HCT116 (cell line): ENCODE data around the gene TPD52L1. TPM values are rescaled to one million over a fixed set of nuclear protein-coding genes. Genes with fewer than 3 reads are reported as not detected.

Experiments used
- ATAC-seq: fragments of 200-7000 bp; cut with Tn5 transposase; 2 replicates; pipeline ENCODE4 v1.9.1; 2020; ENCODE audit warnings: mild to moderate bottlenecking, moderate library complexity
- BruUV-seq: library from RNA; stranded (reverse); fragments of 400-500 nt; replicated peaks from 2 replicates; lab custom pipeline; 2021; lab: Mats Ljungman, UMichigan
- CTCF ChIA-PET: fragments of 300-600 bp; sonication (Branson Sonifier 250); formaldehyde crosslinking; loops from one replicate; lab custom pipeline; 2021; ENCODE audit warnings: antibody characterized with exemption; lab: Charles Lee
- POLR2A ChIA-PET: fragments of 300-600, 350-600 bp; sonication (Branson Sonifier 250); formaldehyde crosslinking; loops from one replicate; lab custom pipeline; 2021; ENCODE audit warnings: antibody characterized with exemption; lab: Charles Lee
- RAD21 ChIA-PET, 2 experiments: fragments of 300-600 bp; sonication (Branson Sonifier 250); formaldehyde crosslinking; loops; one replicate each; lab custom pipeline; 2023; ENCODE audit warnings: low total read pairs in 2 of 2; ENCODE audit not compliant: uncharacterized antibody in 2 of 2, unreplicated experiment in 2 of 2, low non-redundant PET in 1 of 2; lab: Charles Lee
- DNase-seq: peaks from one replicate; pipeline ENCODE4 v3.0.0-alpha.2; 2010; ENCODE audit warnings: low read depth, low spot score
- H2AFZ ChIP-seq: fragments of 200-600 bp; shearing (Covaris generic), sonication (generic); 2 replicates; pipeline ENCODE4 v1.6.1; 2017; ENCODE audit warnings: low read depth, mixed run types, mixed read lengths, antibody characterized with exemption, low read length; ENCODE audit not compliant: poor library complexity, severe bottlenecking
- H3K27ac ChIP-seq: 2 replicates; pipeline ENCODE4 v1.5.1; 2012; ENCODE audit warnings: low read depth, low read length
- H3K27me3 ChIP-seq: fragments of 200-600 bp; sonication (generic); 2 replicates; pipeline ENCODE4 v1.6.1; 2016; ENCODE audit warnings: mixed run types, low read length, mixed read lengths; ENCODE audit not compliant: insufficient read depth
- H3K36me3 ChIP-seq, 2 experiments: fragments of 200-500 bp in 1 of 2; fragments of 200-600 bp in 1 of 2; sonication (Bioruptor generic) in 1 of 2; sonication (generic) in 1 of 2; 2 replicates each; pipeline versions ENCODE4 v1.5.1 to v1.6.1; 2014 to 2016; ENCODE audit warnings: low read length in 2 of 2, inconsistent platforms in 1 of 2, mixed read lengths in 1 of 2, mixed run types in 1 of 2; ENCODE audit not compliant: insufficient read depth in 2 of 2, control insufficient read depth in 1 of 2
- H3K4me1 ChIP-seq, 2 experiments: fragments of 200-600 bp in 1 of 2; sonication (generic) in 1 of 2; 2 replicates each; pipeline versions ENCODE4 v1.5.1 to v1.6.1; 2012 to 2017; ENCODE audit warnings: low read length in 2 of 2, inconsistent platforms in 1 of 2, mild to moderate bottlenecking in 1 of 2, mixed read lengths in 1 of 2, mixed run types in 1 of 2, moderate library complexity in 1 of 2; ENCODE audit not compliant: insufficient read depth in 2 of 2, control insufficient read depth in 1 of 2
- H3K4me2 ChIP-seq: fragments of 200-600 bp; sonication (generic); 2 replicates; pipeline ENCODE4 v1.6.1; 2017; ENCODE audit warnings: mixed run types, low read length, mixed read lengths
- H3K4me3 ChIP-seq, 2 experiments: fragments of 200-600 bp in 1 of 2; sonication (generic) in 1 of 2; replicated peaks in 1 of 2; 2 replicates each; pipeline ENCODE4 v1.5.1; 2011 to 2016; ENCODE audit warnings: low read length in 2 of 2, control low read depth in 1 of 2, low read depth in 1 of 2, mild to moderate bottlenecking in 1 of 2, mixed read lengths in 1 of 2, mixed run types in 1 of 2
- H3K79me2 ChIP-seq: fragments of 200-600 bp; sonication (generic); 2 replicates; pipeline ENCODE4 v1.6.1; 2017; ENCODE audit warnings: mild to moderate bottlenecking, mixed run types, low read length, moderate library complexity, mixed read lengths; ENCODE audit not compliant: insufficient read depth
- H3K9ac ChIP-seq: fragments of 200-600 bp; sonication (generic); 2 replicates; pipeline ENCODE4 v1.6.1; 2016; ENCODE audit warnings: low read length, mixed read lengths
- H3K9me2 ChIP-seq: fragments of 200-600 bp; sonication (generic), shearing (Covaris generic); 2 replicates; pipeline ENCODE4 v1.6.1; 2017; ENCODE audit warnings: mixed run types, mild to moderate bottlenecking, moderate library complexity; ENCODE audit not compliant: insufficient read depth
- H3K9me3 ChIP-seq, 2 experiments: fragments of 200-500 bp in 1 of 2; fragments of 200-600 bp in 1 of 2; sonication (Bioruptor generic) in 1 of 2; sonication (generic) in 1 of 2; 2 replicates each; pipeline ENCODE4 v1.6.1; 2014 to 2017; ENCODE audit warnings: low read length in 2 of 2, mixed read lengths in 2 of 2, inconsistent platforms in 1 of 2, low read depth in 1 of 2, mild to moderate bottlenecking in 1 of 2, mixed run types in 1 of 2, moderate library complexity in 1 of 2; ENCODE audit not compliant: control insufficient read depth in 1 of 2, insufficient read depth in 1 of 2
- H4K20me1 ChIP-seq: fragments of 200-600 bp; sonication (generic), shearing (Covaris generic); 2 replicates; pipeline ENCODE4 v1.6.1; 2017; ENCODE audit warnings: mixed run types, mild to moderate bottlenecking, moderate library complexity; ENCODE audit not compliant: insufficient read depth
- ATF3 ChIP-seq: IDR thresholded peaks from 2 replicates; pipeline ENCODE4 v1.6.1; 2012
- CBX3 ChIP-seq: IDR thresholded peaks from 2 replicates; pipeline ENCODE4 v1.6.1; 2012; ENCODE audit warnings: low read depth
- CEBPB ChIP-seq: IDR thresholded peaks from 2 replicates; pipeline ENCODE4 v1.6.1; 2012; ENCODE audit warnings: low read depth
- ELF1 ChIP-seq: IDR thresholded peaks from 2 replicates; pipeline ENCODE4 v1.6.1; 2012; ENCODE audit warnings: low read depth, borderline replicate concordance
- EZH2 ChIP-seq: fragments of 200-600 bp; sonication (generic); IDR thresholded peaks from 2 replicates; pipeline ENCODE4 v1.6.1; 2017; ENCODE audit warnings: antibody characterized with exemption, mixed run types
- EZH2phosphoT487 ChIP-seq: fragments of 200-600 bp; IDR thresholded peaks from 2 replicates; pipeline ENCODE4 v1.6.1; 2018; ENCODE audit warnings: antibody characterized with exemption, borderline replicate concordance
- FOSL1 ChIP-seq: IDR thresholded peaks from 2 replicates; pipeline ENCODE4 v1.6.1; 2012; ENCODE audit warnings: low read depth
- JUND ChIP-seq: IDR thresholded peaks from 2 replicates; pipeline ENCODE4 v1.6.1; 2012
- MAX ChIP-seq: IDR thresholded peaks from 2 replicates; pipeline ENCODE4 v1.6.1; 2012
- POLR2A ChIP-seq: IDR thresholded peaks from 2 replicates; pipeline ENCODE4 v1.7.0; 2011; ENCODE audit warnings: borderline replicate concordance; ENCODE audit not compliant: insufficient read depth, insufficient read length; ENCODE audit errors: extremely low read depth
- RAD21 ChIP-seq: IDR thresholded peaks from 2 replicates; pipeline ENCODE4 v1.6.1; 2012; ENCODE audit warnings: low read depth, mild to moderate bottlenecking
- SIN3A ChIP-seq: IDR thresholded peaks from 2 replicates; pipeline ENCODE4 v1.6.1; 2012; ENCODE audit warnings: low read depth
- SP1 ChIP-seq: IDR thresholded peaks from 2 replicates; pipeline ENCODE4 v1.6.1; 2012; ENCODE audit warnings: low read depth
- SRF ChIP-seq: IDR thresholded peaks from 2 replicates; pipeline ENCODE4 v1.6.1; 2012; ENCODE audit warnings: low read depth
- TCF7L2 ChIP-seq: IDR thresholded peaks from 2 replicates; pipeline ENCODE4 v1.7.0; 2011; ENCODE audit warnings: borderline replicate concordance, inconsistent platforms; ENCODE audit not compliant: insufficient read depth, insufficient read length; ENCODE audit errors: extremely low read depth
- YY1 ChIP-seq: IDR thresholded peaks from 2 replicates; pipeline ENCODE4 v1.6.1; 2011; ENCODE audit warnings: low read length, low read depth, moderate library complexity, mild to moderate bottlenecking; ENCODE audit not compliant: insufficient replicate concordance; ENCODE audit errors: extremely low read depth
- ZBTB33 ChIP-seq: IDR thresholded peaks from 2 replicates; pipeline ENCODE4 v1.6.1; 2011; ENCODE audit warnings: mild to moderate bottlenecking, low read length, moderate library complexity; ENCODE audit not compliant: insufficient replicate concordance; ENCODE audit errors: extremely low read depth
- ZFX ChIP-seq: fragments of 450-650 bp; IDR thresholded peaks from 2 replicates; pipeline ENCODE4 v1.6.1; 2017
- ZNF274 ChIP-seq: fragments of 200-500 bp; sonication (Bioruptor generic); IDR thresholded peaks from 2 replicates; pipeline ENCODE4 v1.6.1; 2014; ENCODE audit warnings: mild to moderate bottlenecking, low read depth, low read length, inconsistent platforms
- intact Hi-C: fragments of 100-400 bp; cut with micrococcal nuclease; formaldehyde crosslinking; loops from 2 replicates; pipeline ENCODE4 v1.10.0; 2022
- total RNA-seq: library from RNA; stranded (reverse); gene quantifications from one replicate; pipeline ENCODE4 v1.2.1, GENCODE V29; 2021; ENCODE audit not compliant: unreplicated experiment

The TPD52L1 gene
- total RNA-seq, 1 experiment from 2014 or later, result 64.1 TPM

- Histone ChIP-seq H3K27me3 (no peaks in the 10 kb centered on the region), H3K9ac (no peak overlapping the region), H3K27ac (no peak overlapping the region), H3K79me2 (no peaks in the 10 kb centered on the region), H3K4me1 (peaks cover 25 to 32% of the 10 kb centered on the region in 2 experiments), H4K20me1 (no peaks in the 10 kb centered on the region), H3K9me2 (no peaks in the 10 kb centered on the region), H3K36me3 (no peaks in the 10 kb centered on the region), H3K4me2 (no peak overlapping the region), H3K9me3 (no peaks in the 10 kb centered on the region), H3K4me3 (no peak overlapping the region), H2AFZ (no peak overlapping the region)
- DNase-seq, result no peak
- intact Hi-C loops, result no loop called here
- BruUV-seq, result no TSS peak
- no peak for TF ChIP-seq YY1
- TF ChIP-seq SRF, result no peak
- no peak for TF ChIP-seq JUND
- TF ChIP-seq EZH2, result no peak
- TF ChIP-seq FOSL1, result no peak
- TF ChIP-seq POLR2A, result no peak
- no peak for TF ChIP-seq RAD21
- no peak for TF ChIP-seq EZH2phosphoT487
- TF ChIP-seq MAX, result no peak
- TF ChIP-seq ATF3, result no peak
- TF ChIP-seq ZNF274, result no peak
- CTCF ChIA-PET, result no interaction called here
- RAD21 ChIA-PET, result no interaction called here
- no peak for ATAC-seq
- POLR2A ChIA-PET, result no interaction called here
Observed at GRCh38 chr6:125205931-125206330, 52.4 kb downstream of the TPD52L1 start.

- no peak for TF ChIP-seq SRF
- no peak for TF ChIP-seq CBX3
- no peak for TF ChIP-seq ZFX
- TF ChIP-seq POLR2A, result no peak
- no peak for TF ChIP-seq ELF1
- no peak for TF ChIP-seq SP1
- TF ChIP-seq ATF3, result no peak
- TF ChIP-seq CEBPB, result no peak
- no peak for TF ChIP-seq SIN3A
- TF ChIP-seq ZNF274, result no peak
- TF ChIP-seq TCF7L2, result no peak
- no peak for TF ChIP-seq ZBTB33
- no peak for ATAC-seq
- Histone ChIP-seq H3K27me3 (no peaks in the 10 kb centered on the region), H3K79me2 (no peaks in the 10 kb centered on the region), H3K4me1 (peaks cover 20 to 27% of the 10 kb centered on the region in 2 experiments), H3K27ac (no peak overlapping the region), H3K4me3 (no peak overlapping the region), H4K20me1 (no peaks in the 10 kb centered on the region), H3K9me3 (no peaks in the 10 kb centered on the region), H3K36me3 (no peaks in the 10 kb centered on the region), H3K4me2 (no peak overlapping the region), H3K9me2 (no peaks in the 10 kb centered on the region), H2AFZ (no peak overlapping the region), H3K9ac (no peak overlapping the region)
- no peak for DNase-seq
- ChIA-PET CTCF (no interaction called here), POLR2A (no interaction called here), RAD21 (no interaction called here)
- no TSS peak for BruUV-seq
- intact Hi-C loops, result no loop called here
Observed at GRCh38 chr6:125206389-125206788, 52.8 kb downstream of the TPD52L1 start.
